HG02610 (cell line): Measurements from ENCODE around the gene SHISAL1.
A peak's percentile ranks its signal among the peaks of the same experiment; 100 is the strongest.
"Not testable (repeated sequence)": the region's sequence is repeated elsewhere in the genome, so short reads cannot be mapped to it uniquely, and the experiment has no call there.

Experiments used
- ATAC-seq: cut with Tn5 transposase; IDR thresholded peaks from one replicate; pipeline ENCODE4 v1.9.1; 2021; ENCODE audit warnings: mild to moderate bottlenecking, moderate library complexity; ENCODE audit not compliant: unreplicated experiment

The SHISAL1 gene

GRCh38 chr22:44329179-44329796, 16.5 kb upstream of the SHISAL1 start:
- ATAC-seq: peak; percentile 54

GRCh38 chr22:44328762-44329161, 16.0 kb upstream of the SHISAL1 start:
- ATAC-seq: no peak

GRCh38 chr22:44328326-44328725, 15.6 kb upstream of the SHISAL1 start:
- ATAC-seq: no peak

GRCh38 chr22:44326491-44326885, 13.7 kb upstream of the SHISAL1 start:
- ATAC-seq: no peak

- ATAC-seq: no peak
These were observed 13.2 kb upstream of the SHISAL1 start for GRCh38 chr22:44325718-44326490.

GRCh38 chr22:44323140-44323790, 10.5 kb upstream of the SHISAL1 start:
- ATAC-seq: not testable (repeated sequence)

- no peak for ATAC-seq
These were observed 6.9 kb upstream of the SHISAL1 start for GRCh38 chr22:44319685-44320084.

- no peak for ATAC-seq
These were observed 6.0 kb upstream of the SHISAL1 start for GRCh38 chr22:44318751-44319150.

- ATAC-seq: no peak
These were observed 5.3 kb upstream of the SHISAL1 start for GRCh38 chr22:44317886-44318637.

- no peak for ATAC-seq
These were observed 4.3 kb upstream of the SHISAL1 start for GRCh38 chr22:44317123-44317444.

- no peak for ATAC-seq
These were observed 3.8 kb upstream of the SHISAL1 start for GRCh38 chr22:44316393-44317122.

- ATAC-seq: no peak
These were observed 1.8 kb upstream of the SHISAL1 start for GRCh38 chr22:44314425-44315067.

- no peak for ATAC-seq
These were observed 745 bp upstream of the SHISAL1 start for GRCh38 chr22:44313385-44314006.

- ATAC-seq: no peak
These were observed 938 bp downstream of the SHISAL1 start for GRCh38 chr22:44311855-44312170.

GRCh38 chr22:44311104-44311854, 1.5 kb downstream of the SHISAL1 start:
- no peak for ATAC-seq

GRCh38 chr22:44309647-44310046, 3.1 kb downstream of the SHISAL1 start:
- ATAC-seq: no peak

- no peak for ATAC-seq
These were observed 3.6 kb downstream of the SHISAL1 start for GRCh38 chr22:44309137-44309536.

GRCh38 chr22:44307509-44308169, 5.1 kb downstream of the SHISAL1 start:
- no peak for ATAC-seq

- ATAC-seq: no peak
These were observed 6.9 kb downstream of the SHISAL1 start for GRCh38 chr22:44305888-44306287.
